GM18517 (cell line): Measurements from ENCODE around the gene TBX15.
"Not testable (repeated sequence)": the region's sequence is repeated elsewhere in the genome, so short reads cannot be mapped to it uniquely, and the experiment has no call there.

Experiments used
- ATAC-seq: cut with Tn5 transposase; IDR thresholded peaks from one replicate; pipeline ENCODE4 v1.9.1; 2021; ENCODE audit warnings: mild to moderate bottlenecking, moderate library complexity; ENCODE audit not compliant: unreplicated experiment

The TBX15 gene

GRCh38 chr1:118928739-118929554, 59.2 kb downstream of the TBX15 start:
- no peak for ATAC-seq

- ATAC-seq, result no peak
Observed at GRCh38 chr1:118927427-118928187, 60.5 kb downstream of the TBX15 start.

DNA sequence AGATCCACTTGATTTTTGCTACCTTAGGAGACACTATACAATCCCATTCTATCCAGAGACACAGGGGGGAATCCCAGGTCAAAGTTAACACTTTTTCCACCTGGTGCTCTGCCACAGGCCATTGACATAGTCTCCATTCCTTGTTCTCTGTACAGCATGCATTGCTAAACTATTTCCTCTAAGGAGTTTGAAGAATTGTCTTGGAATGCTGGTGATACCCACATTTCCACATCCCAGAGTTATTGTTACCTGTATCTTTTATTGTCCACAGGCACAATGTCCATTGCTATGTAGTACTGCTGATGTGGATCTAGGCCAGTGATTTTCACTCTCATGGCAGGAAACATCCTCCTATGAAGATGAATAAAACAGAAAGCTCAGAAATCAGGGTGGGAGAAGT, 61.9 kb downstream of the TBX15 start:
- no peak for ATAC-seq

DNA sequence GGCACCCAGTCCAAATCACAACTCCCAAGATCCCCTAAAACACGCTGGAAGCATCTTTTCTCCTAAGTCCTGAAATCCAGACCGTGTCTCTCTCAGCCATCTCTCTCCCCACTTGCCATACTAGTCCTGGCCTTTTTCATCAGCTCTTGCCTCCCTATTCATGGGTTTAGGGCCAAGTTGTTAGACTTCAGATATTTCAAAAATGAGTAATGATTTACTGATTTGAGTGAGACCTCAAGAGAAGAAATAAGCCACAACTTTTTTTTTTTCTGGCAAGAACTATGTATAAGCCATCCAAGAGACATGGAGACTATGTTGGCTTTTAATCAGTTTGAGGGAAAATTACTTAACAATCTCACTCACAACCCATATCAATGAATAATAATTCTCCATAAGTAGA, 62.5 kb downstream of the TBX15 start:
- ATAC-seq, result no peak

DNA sequence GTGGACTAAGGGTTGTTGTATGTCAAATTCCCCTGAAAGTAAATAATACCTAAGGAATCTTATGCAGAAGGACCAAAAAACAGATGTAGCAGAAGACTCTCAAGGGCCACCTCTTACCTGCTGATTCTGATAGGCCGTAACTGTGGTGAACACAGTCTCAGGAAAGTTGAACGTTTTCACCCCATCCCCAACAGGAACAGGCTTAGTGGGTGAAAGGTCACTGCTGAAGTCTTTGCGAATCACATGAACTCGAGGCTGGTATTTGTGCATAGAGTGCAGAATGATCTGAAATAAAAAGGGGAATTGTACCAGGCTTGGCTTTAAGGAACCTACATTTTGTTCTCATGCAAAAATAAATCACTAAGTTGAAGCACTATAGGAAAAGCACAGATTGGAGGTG, 64.8 kb downstream of the TBX15 start:
- no peak for ATAC-seq

GRCh38 chr1:118921994-118922393, 66.1 kb downstream of the TBX15 start:
- ATAC-seq, result no peak

- no peak for ATAC-seq
Observed at GRCh38 chr1:118920124-118920717, 67.9 kb downstream of the TBX15 start.

GRCh38 chr1:118918940-118919259, 69.2 kb downstream of the TBX15 start:
- ATAC-seq, result no peak

- peak; percentile 62 for ATAC-seq
Observed at GRCh38 chr1:118918230-118918939, 69.8 kb downstream of the TBX15 start.

DNA sequence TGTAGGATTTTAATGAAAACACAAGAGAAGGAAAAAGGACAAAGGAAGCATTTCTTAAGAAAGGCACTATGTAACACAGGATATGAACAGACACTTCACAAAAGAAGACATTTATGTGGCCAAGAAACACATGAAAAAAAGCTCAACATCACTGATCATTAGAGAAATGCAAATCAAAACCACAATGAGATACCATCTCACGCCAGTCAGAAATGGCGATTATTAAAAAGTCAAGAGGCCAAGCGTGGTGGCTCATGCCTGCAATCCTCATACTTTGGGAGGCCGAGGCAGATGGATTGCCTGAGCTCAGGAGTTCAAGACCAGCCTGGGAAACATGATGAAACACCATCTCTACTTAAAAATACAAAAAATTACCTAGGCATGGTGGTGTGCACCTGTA, 71.8 kb downstream of the TBX15 start:
- not testable (repeated sequence) for ATAC-seq

- peak; percentile 62 for ATAC-seq
Observed at GRCh38 chr1:118914379-118915161, 73.6 kb downstream of the TBX15 start.

GRCh38 chr1:118913818-118914217, 74.3 kb downstream of the TBX15 start:
- ATAC-seq, result no peak

DNA sequence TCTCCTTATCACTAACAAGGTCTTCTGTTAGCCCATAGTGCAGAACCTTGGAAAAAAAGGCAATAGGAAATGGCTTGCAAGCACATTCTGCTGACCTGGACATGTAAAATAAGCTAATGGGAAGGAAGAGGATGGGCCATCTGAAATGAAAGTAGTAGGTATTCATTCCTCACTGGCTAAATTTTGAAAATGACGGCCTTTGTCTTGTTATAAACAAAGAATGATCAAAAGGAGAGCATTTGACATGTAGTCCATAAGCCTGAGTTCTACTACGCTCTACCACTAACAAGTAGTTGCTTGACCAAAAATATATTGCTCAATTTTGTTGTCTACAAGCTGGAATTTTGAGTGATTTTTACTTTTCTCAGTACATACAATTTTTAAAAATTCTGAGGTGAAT, 75.6 kb downstream of the TBX15 start:
- no peak for ATAC-seq

- ATAC-seq, result no peak
Observed at GRCh38 chr1:118911571-118911970, 76.6 kb downstream of the TBX15 start.

DNA sequence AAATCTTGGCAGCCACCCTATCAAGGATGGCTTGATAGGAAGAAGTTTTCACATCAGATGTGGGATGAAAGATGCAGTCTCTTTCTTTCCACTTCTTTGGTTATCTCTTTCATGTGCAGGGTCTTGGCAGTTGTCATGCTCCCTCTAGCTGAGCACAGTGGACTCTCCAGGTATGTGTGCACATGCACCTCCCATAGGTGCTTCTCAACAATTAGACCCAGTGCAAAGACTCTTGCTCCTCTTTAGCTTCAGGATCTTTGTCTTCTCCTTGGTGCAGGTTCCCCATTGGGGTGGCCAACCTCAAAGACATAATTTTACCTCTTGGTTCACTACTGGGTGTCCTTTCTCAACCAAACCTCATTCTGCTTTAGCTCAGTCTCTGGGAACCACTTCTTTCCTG, 80.7 kb downstream of the TBX15 start:
- ATAC-seq, result no peak

DNA sequence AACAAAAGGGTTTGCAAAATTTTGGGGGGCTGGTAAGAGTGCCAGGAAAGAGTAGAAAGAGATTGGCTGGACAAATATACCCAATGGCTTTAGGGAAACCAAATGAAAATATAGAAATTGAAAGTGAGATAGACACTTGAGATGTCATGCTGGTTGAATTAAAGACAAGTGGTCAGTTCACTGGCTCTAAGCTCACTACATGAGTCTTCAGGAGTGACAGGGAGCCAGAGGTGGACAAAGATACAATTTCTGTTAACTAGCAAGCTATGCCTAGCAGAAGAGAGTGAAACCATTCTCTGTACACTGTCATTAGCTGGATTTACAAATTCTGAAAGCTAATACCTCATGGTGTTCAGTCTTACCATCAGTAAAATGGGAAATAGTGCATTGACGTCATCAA, 82.5 kb downstream of the TBX15 start:
- ATAC-seq, result no peak

DNA sequence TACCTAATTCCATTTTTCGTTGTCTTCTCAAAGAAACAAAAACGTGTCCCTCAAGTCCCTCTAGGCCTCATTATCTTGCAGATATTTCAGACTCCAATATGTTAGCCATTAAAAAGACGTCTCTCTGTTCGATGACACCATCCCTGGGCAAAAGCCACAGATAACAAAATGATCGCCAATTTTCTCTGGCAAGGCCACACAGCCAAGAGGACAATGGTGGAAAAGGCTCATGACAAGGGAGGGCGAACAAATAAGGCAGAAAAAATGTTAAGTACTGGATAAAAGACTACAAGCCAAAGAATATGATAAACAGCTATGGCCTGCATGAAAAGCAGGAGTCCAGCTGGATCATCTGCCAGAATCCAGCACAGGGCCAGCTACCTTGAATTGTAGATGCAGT, 82.9 kb downstream of the TBX15 start:
- ATAC-seq, result no peak

GRCh38 chr1:118902711-118903191, 85.4 kb downstream of the TBX15 start:
- ATAC-seq, result no peak

- no peak for ATAC-seq
Observed at GRCh38 chr1:118902299-118902698, 85.8 kb downstream of the TBX15 start.

GRCh38 chr1:118900643-118901440, 87.3 kb downstream of the TBX15 start:
- ATAC-seq, result no peak
